ENCODE measurements around the gene DLG2. TPM values are rescaled to one million over a fixed set of nuclear protein-coding genes. Genes with fewer than 3 reads are reported as not detected.
A peak's percentile ranks its signal among the peaks of the same experiment; 100 is the strongest.

Gene DLG2
- total RNA-seq, 1 donor from 2014 or later = 5.9 TPM

DNA sequence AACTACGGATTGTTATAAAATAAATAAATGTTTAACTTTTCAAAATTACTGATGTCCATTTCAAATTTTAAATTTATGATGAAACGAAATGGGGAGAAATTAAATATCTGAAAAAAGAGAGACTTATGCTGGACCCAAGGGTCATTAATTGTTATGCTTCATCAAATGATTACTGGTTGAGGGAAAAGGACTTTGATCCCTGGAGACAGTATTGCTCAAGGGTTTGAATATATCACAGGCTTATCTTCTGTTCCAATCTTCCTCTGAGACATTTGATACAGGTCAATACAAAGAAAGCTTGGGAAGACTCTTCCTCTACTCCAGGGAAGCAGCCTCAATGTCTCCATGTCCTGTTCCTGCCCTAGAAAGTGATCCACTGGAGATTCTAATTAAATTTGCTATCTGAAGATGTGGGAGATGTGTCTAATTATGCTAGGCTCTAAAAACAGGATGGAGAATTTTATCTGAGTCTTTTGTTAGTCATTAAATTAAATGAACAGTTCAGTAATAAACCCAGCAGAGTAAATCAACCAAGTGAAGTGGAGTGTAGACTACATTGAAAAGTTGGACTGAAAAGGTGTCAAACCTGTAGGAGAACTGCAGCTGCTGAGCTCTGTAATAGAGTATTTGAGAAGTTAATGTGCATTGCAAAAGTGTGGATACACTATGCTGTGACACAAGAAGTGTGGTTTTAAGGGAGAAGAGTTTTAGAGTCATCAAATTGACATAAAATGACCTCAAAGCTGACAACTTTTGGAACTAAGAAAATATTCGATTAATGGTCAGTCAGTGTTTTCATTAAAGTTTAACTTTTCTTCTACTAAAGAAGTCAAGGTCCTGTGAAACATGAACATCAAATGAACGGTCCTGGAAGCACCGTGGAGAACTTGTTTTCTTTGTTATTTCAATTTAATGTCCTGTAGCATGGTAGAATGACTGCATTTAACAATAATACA lies 1717.3 kb downstream of the DLG2 start:
- Mint-ChIP-seq H3K9me3 (no peaks in the 10 kb centered on the region), H3K4me3 (no peak overlapping the region), H3K36me3 (no peaks in the 10 kb centered on the region), H3K27me3 (no peaks in the 10 kb centered on the region), H3K27ac (no peak overlapping the region), H3K4me1 (ENCODE audit: unreplicated experiment) (peaks cover 7% of the 10 kb centered on the region)
- no peak for DNase-seq (ENCODE audit: extremely low spot score, unreplicated experiment)
- TF ChIP-seq CTCF (conservative IDR thresholded peaks at IDR 0.05) = no peak

GRCh38 chr11:83908298-83908856 lies 1718.8 kb downstream of the DLG2 start:
- Mint-ChIP-seq H3K36me3 (no peaks in the 10 kb centered on the region), H3K4me1 (ENCODE audit: unreplicated experiment) (peaks cover 7% of the 10 kb centered on the region), H3K4me3 (no peak overlapping the region), H3K9me3 (no peaks in the 10 kb centered on the region), H3K27ac (no peak overlapping the region), H3K27me3 (no peaks in the 10 kb centered on the region)
- no peak for TF ChIP-seq CTCF (conservative IDR thresholded peaks at IDR 0.05)
- no peak for DNase-seq (ENCODE audit: extremely low spot score, unreplicated experiment)

DNA sequence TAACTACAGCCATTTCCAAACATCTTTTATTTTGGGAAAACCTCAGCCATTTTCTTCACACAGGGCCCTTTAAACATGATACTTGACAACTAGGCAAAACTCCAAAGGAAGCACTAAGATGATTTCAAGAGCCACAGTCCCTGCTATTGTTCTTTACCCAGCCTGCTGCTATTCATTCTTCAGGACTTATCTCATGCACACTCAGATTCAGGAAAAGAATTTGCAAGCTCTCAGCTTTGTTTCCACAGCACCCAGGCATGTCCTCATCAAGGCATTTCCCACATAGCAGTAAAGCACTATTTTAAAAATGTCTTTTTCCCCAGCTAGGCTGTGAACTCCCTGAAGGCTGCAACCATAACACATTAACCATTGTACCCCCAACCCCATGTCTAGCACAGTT lies 1731.6 kb downstream of the DLG2 start:
- TF ChIP-seq CTCF (conservative IDR thresholded peaks at IDR 0.05) = no peak
- H3K27me3 Mint-ChIP-seq = no peaks in the 10 kb centered on the region
- no peak overlapping the region for H3K27ac Mint-ChIP-seq
- no peak overlapping the region for H3K4me3 Mint-ChIP-seq
- no peaks in the 10 kb centered on the region for H3K9me3 Mint-ChIP-seq
- peaks cover 6% of the 10 kb centered on the region for H3K4me1 Mint-ChIP-seq (ENCODE audit: unreplicated experiment)
- H3K36me3 Mint-ChIP-seq = no peaks in the 10 kb centered on the region
- no peak for DNase-seq (ENCODE audit: extremely low spot score, unreplicated experiment)

- no peaks in the 10 kb centered on the region for H3K4me1 Mint-ChIP-seq (ENCODE audit: unreplicated experiment)
- peak; percentile 13 for TF ChIP-seq CTCF (conservative IDR thresholded peaks at IDR 0.05)
- H3K9me3 Mint-ChIP-seq = no peaks in the 10 kb centered on the region
- no peak overlapping the region for H3K27ac Mint-ChIP-seq
- no peaks in the 10 kb centered on the region for H3K36me3 Mint-ChIP-seq
- no peak for DNase-seq (ENCODE audit: extremely low spot score, unreplicated experiment)
- H3K4me3 Mint-ChIP-seq = no peak overlapping the region
- H3K27me3 Mint-ChIP-seq = no peaks in the 10 kb centered on the region
Observed at GRCh38 chr11:83881428-83881827, 1745.7 kb downstream of the DLG2 start.

DNA sequence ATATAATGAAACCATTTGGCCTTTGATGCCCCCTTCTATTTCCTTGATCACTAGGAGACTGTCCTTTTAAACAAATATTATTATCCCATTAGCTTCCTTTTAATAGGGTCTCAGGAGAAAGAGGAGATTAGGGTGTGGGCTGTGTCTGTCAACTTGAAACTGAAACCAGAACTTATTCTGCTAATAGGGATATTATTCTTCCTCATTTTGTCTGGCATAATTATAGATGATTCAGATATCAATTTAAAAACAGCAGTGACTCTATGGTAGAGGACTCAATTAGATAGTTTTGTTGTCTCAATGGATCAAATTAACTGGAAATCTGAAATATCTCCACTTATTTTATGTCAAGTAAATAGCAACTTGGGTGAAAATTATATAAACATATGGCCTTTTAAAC lies 1756.1 kb downstream of the DLG2 start:
- Mint-ChIP-seq H3K36me3 (no peaks in the 10 kb centered on the region), H3K27ac (no peak overlapping the region), H3K4me1 (ENCODE audit: unreplicated experiment) (no peaks in the 10 kb centered on the region), H3K27me3 (no peaks in the 10 kb centered on the region), H3K4me3 (no peak overlapping the region), H3K9me3 (peaks cover 4% of the 10 kb centered on the region)
- no peak for DNase-seq (ENCODE audit: extremely low spot score, unreplicated experiment)
- no peak for TF ChIP-seq CTCF (conservative IDR thresholded peaks at IDR 0.05)
